ENCODE data around the gene APH1B.
"Not testable (repeated sequence)": the region's sequence is repeated elsewhere in the genome, so short reads cannot be mapped to it uniquely, and the experiment has no call there.

The APH1B gene

GRCh38 chr15:63232943-63233342 lies 44.5 kb upstream of the APH1B start:
- Histone ChIP-seq H3K27me3 (replicated peaks; ENCODE audit: control insufficient read depth, insufficient read depth, low read length) (no peaks in the 10 kb centered on the region), H3K4me3 (replicated peaks; ENCODE audit: low read depth, low read length) (no peak overlapping the region), H3K36me3 (ENCODE audit: control insufficient read depth, insufficient read depth, low read length) (peaks cover 2% of the 10 kb centered on the region)
- DNase-seq (ENCODE audit: extremely low read depth, insufficient read length) = no peak
- no peak for TF ChIP-seq CTCF (IDR thresholded peaks at IDR 0.05; ENCODE audit: insufficient read depth, low read length, poor library complexity, severe bottlenecking)

- Histone ChIP-seq H3K27me3 (replicated peaks; ENCODE audit: control insufficient read depth, insufficient read depth, low read length) (no peaks in the 10 kb centered on the region), H3K36me3 (ENCODE audit: control insufficient read depth, insufficient read depth, low read length) (peaks cover 2% of the 10 kb centered on the region), H3K4me3 (replicated peaks; ENCODE audit: low read depth, low read length) (no peak overlapping the region)
- DNase-seq (ENCODE audit: extremely low read depth, insufficient read length) = no peak
- no peak for TF ChIP-seq CTCF (IDR thresholded peaks at IDR 0.05; ENCODE audit: insufficient read depth, low read length, poor library complexity, severe bottlenecking)
These were observed 43.6 kb upstream of the APH1B start for GRCh38 chr15:63233667-63234423.

- no peak for DNase-seq (ENCODE audit: extremely low read depth, insufficient read length)
These were observed 42.9 kb upstream of the APH1B start for GRCh38 chr15:63234451-63234870.

GRCh38 chr15:63236272-63236671 lies 41.1 kb upstream of the APH1B start:
- no peak for DNase-seq (ENCODE audit: extremely low read depth, insufficient read length)
- H3K36me3 ChIP-seq (ENCODE audit: control insufficient read depth, insufficient read depth, low read length) = peaks cover 2% of the 10 kb centered on the region
- H3K4me3 ChIP-seq (replicated peaks; ENCODE audit: low read depth, low read length) = no peak overlapping the region
- TF ChIP-seq CTCF (IDR thresholded peaks at IDR 0.05; ENCODE audit: insufficient read depth, low read length, poor library complexity, severe bottlenecking) = no peak
- no peaks in the 10 kb centered on the region for H3K27me3 ChIP-seq (replicated peaks; ENCODE audit: control insufficient read depth, insufficient read depth, low read length)

More at GRCh38 chr15:63234451-63234870, 42.9 kb upstream of the APH1B start:
- no peak overlapping the region for H3K4me3 ChIP-seq (replicated peaks; ENCODE audit: low read depth, low read length)
- no peak for TF ChIP-seq CTCF (IDR thresholded peaks at IDR 0.05; ENCODE audit: insufficient read depth, low read length, poor library complexity, severe bottlenecking)
- no peaks in the 10 kb centered on the region for H3K27me3 ChIP-seq (replicated peaks; ENCODE audit: control insufficient read depth, insufficient read depth, low read length)
- H3K36me3 ChIP-seq (ENCODE audit: control insufficient read depth, insufficient read depth, low read length) = peaks cover 2% of the 10 kb centered on the region

GRCh38 chr15:63237086-63237485 lies 40.3 kb upstream of the APH1B start:
- H3K4me3 ChIP-seq (replicated peaks; ENCODE audit: low read depth, low read length); DNase-seq (ENCODE audit: extremely low read depth, insufficient read length); H3K36me3 ChIP-seq (ENCODE audit: control insufficient read depth, insufficient read depth, low read length); H3K27me3 ChIP-seq (replicated peaks; ENCODE audit: control insufficient read depth, insufficient read depth, low read length): not testable (repeated sequence)

GRCh38 chr15:63238171-63238570 lies 39.2 kb upstream of the APH1B start:
- H3K4me3 ChIP-seq (replicated peaks; ENCODE audit: low read depth, low read length) = no peak overlapping the region
- no peaks in the 10 kb centered on the region for H3K27me3 ChIP-seq (replicated peaks; ENCODE audit: control insufficient read depth, insufficient read depth, low read length)
- peaks cover 2% of the 10 kb centered on the region for H3K36me3 ChIP-seq (ENCODE audit: control insufficient read depth, insufficient read depth, low read length)
- DNase-seq (ENCODE audit: extremely low read depth, insufficient read length) = no peak
- no peak for TF ChIP-seq CTCF (IDR thresholded peaks at IDR 0.05; ENCODE audit: insufficient read depth, low read length, poor library complexity, severe bottlenecking)

Measured in GM06990 (cell line).